Measurements from ENCODE around the gene CELF4.

DNA sequence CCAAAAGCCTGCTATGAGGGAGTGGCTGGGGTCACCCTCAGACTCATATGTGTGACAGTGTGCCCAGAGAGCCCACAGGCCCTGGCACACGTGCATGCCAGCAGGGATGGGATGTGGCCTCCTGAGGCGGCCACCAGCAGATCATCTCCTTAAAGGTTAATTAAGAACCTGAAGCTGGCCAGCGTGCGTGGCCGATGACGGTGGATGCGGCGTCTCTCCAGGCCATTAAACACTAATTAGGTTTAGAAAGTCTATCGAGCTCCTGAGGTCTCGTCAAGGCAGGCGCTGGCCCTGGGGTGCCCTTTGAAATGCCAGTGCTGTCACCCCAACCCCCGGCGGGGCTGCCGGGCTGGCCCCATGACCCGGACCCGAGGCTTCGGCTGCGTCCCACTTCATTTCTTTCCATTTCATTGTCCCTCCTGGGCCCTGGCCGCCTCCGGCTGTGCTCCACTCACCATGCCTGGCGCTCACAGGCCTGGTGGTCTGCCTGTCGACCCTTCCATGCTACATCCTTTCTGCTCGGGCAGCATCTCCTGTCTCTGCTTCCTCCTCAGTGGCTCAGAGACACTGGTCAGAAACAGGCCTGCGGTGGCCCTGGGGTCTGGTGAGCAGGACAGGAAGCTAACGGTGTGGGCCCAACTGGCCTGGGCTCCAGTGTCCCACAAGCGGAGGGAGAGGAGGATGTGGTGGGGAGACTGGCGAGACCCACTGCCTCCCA lies 228.9 kb downstream of the CELF4 start:
- TF ChIP-seq CTCF (IDR thresholded peaks at IDR 0.05) = no peak
- no peak for TF ChIP-seq POLR2AphosphoS5 (IDR thresholded peaks at IDR 0.05)
- TF ChIP-seq POLR2A (IDR thresholded peaks at IDR 0.05) = no peak
